Spleen (tissue), 7 donors: ENCODE data around the gene MMS22L.

Experiments
- POLR2A ChIP-seq, 3 donors: fragments of 450-650 bp; IDR thresholded peaks; one replicate each; pipeline ENCODE4 v1.5.1; 2017; ENCODE audit warnings: antibody characterized with exemption in 3 of 3, mild to moderate bottlenecking in 1 of 3
- TF ChIP-seq, protein P1 (sequence below), 11 experiments: fragments of 200-600 bp in 7 of 11; fragments of 450-650 bp in 4 of 11; sonication (generic) in 4 of 11; IDR thresholded peaks in 8 of 11; conservative IDR thresholded peaks in 3 of 11; 1 replicate in 7 of 11; 2 replicates in 4 of 11; pipeline versions ENCODE4 v1.4.0 to v1.8.0; 2016 to 2021; ENCODE audit warnings: antibody characterized with exemption in 11 of 11, inconsistent platforms in 4 of 11, mild to moderate bottlenecking in 1 of 11
- donor health status: DM: no; HTN: no; CAD: no; lungs with moderate emphysema.
- donor health status: DM: no; HTN: no; CAD: no.
- donor health status: DM: no; HTN: no; CAD: no.

DNA sequence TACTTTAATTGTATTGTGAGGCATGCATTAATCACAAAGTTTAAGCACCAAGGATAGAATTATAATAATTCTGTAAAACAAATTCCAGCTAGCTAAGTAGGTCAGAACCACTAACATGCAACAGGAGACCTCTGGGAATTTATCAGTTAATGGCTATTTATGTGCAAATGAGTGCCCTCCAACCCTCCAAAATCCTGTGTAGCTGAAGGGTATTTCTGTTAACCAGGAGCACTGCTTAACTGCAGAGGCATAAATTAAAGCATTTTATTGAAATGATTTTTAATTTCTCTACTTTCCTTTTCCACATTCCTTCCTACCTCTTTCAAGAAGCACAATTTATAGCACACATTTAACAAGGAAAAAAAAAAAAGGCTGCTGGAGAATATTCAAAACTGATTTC, 77.0 kb downstream of the MMS22L start:
- TF ChIP-seq, protein P1, sequence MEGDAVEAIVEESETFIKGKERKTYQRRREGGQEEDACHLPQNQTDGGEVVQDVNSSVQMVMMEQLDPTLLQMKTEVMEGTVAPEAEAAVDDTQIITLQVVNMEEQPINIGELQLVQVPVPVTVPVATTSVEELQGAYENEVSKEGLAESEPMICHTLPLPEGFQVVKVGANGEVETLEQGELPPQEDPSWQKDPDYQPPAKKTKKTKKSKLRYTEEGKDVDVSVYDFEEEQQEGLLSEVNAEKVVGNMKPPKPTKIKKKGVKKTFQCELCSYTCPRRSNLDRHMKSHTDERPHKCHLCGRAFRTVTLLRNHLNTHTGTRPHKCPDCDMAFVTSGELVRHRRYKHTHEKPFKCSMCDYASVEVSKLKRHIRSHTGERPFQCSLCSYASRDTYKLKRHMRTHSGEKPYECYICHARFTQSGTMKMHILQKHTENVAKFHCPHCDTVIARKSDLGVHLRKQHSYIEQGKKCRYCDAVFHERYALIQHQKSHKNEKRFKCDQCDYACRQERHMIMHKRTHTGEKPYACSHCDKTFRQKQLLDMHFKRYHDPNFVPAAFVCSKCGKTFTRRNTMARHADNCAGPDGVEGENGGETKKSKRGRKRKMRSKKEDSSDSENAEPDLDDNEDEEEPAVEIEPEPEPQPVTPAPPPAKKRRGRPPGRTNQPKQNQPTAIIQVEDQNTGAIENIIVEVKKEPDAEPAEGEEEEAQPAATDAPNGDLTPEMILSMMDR (IDR thresholded peaks at IDR 0.05 in 8 of 11, conservative IDR thresholded peaks at IDR 0.05 in 3 of 11) = no peak
- TF ChIP-seq POLR2A (IDR thresholded peaks at IDR 0.05) = no peak
